HG02623 (cell line): ENCODE data around the gene DGAT2.

Experiments
- ATAC-seq: cut with Tn5 transposase; IDR thresholded peaks from one replicate; pipeline ENCODE4 v1.9.1; 2021; ENCODE audit warnings: moderate library complexity; ENCODE audit not compliant: unreplicated experiment

DGAT2 gene

DNA sequence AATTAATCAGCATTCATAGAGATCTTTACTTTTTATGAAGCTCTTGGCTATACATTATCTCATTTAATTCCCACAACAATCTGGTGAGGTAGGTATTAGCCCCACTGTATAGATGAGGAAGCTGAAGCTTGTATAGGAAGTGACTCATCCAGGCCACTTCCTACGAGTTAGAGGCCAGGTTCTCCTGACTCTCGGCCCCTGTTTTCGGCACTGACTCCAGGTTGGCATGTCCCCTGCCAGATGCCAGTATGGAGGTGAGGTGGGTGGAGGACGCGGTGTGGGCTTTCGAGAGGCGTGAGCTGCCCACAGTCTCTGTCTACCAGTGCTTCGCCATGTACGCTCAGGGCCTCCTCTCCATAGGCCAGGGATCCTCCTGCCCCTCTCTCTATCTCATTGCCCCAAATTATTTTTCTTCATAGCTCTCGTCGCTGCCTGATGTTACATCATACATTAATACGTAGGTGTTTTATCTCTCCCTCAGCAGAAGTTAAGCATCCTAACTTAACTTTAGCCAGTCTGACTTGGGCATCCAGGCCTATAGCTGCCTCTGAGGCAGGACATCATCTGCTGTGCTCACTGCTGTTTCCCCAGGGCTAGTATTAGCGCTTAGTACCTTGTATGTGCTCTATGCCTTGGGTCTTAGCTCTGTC, 9.0 kb downstream of the DGAT2 start:
- ATAC-seq: no peak

DNA sequence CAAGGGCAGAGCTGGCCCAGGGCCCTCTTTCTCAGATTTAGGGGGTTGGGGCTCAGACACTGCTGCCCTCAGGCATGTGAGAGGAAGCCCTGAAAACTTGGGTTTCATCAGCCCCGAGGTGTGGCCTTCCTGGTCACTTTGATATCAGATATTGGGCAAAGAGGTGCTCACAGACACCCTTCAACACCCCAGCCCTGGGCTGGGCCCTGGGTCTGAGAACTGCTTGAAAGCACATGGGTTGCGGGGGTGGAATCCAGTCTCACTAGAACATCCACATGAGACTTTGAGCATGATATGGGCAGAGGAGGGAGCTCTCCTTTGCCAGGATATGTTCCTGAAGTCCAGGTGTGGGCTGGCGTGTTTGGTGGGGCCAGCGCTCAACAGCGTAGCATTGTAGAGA, 10.4 kb downstream of the DGAT2 start:
- ATAC-seq: no peak

DNA sequence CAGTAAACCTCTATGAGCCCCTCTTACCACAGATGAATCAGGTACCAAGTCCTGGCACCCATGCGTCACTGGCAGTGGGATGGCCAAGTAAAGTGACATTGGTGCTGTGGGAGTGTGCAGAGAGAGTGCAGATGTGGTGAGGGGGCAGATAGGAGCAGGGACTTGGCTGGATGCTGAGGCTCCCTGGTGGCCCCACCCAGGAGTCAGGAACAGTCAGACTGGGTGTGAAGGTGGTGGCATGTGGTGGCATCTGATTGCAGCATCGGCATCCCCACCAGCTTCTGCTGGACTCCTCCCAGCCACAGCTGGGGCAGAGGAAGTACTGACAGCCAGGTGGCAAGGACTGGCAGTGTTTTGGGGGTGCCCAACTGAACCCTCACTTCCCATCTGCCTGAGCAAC, 11.4 kb downstream of the DGAT2 start:
- no peak for ATAC-seq

DNA sequence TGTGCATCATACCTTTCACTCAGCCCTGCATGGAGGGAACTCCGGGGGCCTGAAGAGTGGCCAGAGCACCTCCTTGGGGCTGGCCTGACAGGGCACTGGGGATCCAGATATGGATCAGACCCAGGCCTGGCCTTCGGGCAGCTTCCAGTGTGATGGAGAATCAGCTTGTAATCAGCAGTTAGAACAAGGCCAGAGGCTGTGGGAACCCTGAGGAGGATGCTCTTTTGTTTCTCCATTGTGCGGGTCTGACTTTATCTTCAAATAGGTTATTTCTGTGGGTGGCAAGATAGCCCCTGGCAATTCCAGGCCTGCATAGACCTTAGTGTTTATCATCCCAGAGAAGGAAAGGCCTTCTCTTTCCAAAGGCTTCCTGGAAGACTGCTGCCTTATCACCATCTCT, 12.3 kb downstream of the DGAT2 start:
- ATAC-seq: no peak

DNA sequence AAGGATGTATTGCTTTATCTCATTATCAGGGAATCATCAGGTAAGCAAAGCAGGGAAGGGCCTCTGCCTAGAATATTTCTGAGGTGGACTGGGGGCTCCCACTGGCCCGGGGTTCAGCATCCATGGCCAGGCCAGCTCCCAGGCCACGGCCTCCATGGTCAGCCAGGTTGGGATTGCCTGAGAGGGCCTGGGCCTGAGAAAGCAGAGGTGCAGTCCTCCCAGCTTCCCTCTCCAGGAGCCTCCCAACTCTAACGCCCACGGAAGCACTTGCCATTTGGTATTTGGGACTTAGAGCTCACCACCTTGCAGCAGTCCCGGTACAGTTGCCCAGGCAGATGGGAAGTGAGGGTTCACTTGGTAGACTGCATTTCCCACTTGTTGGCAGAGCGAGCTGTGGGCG, 12.7 kb downstream of the DGAT2 start:
- no peak for ATAC-seq

DNA sequence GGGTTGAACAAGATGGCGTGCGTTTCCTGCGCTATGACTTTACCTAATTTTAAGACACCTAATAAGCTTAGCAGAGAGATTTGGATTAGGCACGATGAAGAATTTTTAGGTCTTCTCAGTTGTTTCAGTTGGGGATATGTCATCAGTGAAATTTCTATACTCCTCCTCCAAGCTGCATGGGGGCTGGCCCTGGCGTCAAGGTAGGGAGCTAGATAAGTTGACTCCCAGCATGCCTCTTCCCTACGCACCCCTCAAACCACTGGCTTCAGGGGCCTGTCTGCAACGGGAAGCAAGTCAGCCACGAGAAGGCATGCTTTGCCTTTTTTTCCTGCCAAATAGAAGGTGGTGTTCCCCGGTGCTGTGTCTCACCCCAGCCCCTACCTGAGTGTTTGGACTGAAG, 13.3 kb downstream of the DGAT2 start:
- no peak for ATAC-seq

DNA sequence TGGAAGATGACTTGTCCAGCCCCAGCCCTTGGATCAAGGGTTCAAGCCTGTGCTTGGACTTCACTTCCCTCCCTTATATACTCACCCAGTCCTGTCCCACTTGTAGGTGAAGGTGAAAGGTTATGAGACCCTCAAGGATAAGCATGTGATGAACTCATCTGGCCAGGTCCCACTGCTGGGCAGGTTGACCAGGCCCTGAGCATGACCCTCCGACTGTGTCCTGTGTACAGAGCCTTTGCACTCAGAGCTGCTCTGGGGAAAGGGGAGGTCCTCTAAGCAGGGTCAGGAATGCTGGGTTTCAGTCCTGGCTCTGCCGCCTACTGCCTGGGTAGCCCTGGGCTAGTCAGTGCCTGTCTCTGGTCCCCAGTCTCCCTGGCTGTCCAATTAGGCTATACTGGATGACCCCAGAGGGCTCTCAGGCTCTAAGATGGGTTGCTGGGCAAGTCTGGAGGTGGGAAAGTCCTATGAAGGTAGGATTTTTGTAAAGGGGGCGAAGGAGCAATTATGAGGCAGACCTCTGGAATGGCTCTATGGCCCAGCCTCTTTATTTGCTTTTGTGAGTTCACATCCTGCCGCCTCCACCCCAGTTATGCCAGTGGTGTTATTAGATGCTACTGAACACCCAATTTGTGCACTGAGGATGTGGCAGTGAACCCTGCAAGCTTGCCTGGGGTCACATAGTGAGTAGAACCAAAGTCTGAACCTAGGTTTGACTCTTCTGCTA, 14.1 kb downstream of the DGAT2 start:
- no peak for ATAC-seq

DNA sequence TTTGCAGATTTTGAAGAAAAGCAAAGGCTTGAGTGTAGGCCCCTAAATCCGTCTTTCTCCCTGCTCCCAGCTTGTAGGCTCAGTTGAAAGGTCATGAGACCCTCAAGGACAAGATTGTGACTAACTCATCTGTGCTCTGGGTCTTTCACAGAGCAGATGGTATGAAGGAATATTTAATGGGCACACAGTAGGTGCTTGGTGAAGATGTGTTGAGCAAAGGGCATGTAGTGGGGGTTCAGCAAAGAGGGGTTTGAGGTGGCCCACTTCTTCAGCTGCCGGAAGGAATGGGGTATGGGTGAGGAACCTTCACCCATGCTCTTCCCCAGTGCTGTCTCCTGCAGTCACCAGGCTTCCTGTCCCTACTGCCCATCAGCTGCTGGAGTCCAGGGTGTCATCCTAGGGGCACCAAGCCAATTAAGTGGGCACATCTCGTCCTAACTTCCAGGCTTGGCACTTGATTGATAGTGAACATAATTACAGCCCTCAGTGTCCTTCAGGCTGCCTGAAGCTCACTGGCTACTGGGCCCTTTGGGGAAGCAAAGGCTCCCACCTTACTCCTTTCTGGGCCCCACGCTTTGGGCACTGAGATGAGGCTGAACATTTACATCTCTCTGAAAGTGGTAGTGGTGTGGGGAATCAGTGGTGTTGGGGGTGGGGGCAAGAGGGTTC, 15.0 kb downstream of the DGAT2 start:
- ATAC-seq: no peak

DNA sequence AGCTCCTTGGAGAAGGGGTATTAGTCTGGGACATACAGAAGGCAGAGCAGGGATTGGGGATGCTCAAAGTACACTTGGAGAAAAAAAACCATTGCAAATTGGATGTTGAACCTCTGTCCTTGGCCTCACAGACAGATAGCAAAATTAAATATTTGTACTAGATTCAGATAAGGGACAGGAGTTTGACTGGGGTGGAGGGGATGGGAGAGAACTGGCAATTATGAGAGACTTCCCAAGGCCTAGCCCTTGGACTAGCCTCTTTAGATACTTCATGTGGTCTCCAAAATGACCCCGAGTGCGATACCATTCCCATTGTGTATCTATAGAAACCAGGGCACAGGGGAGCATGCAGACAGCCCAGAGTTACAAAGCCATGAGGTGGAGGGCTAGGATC, 15.5 kb downstream of the DGAT2 start:
- ATAC-seq: no peak

DNA sequence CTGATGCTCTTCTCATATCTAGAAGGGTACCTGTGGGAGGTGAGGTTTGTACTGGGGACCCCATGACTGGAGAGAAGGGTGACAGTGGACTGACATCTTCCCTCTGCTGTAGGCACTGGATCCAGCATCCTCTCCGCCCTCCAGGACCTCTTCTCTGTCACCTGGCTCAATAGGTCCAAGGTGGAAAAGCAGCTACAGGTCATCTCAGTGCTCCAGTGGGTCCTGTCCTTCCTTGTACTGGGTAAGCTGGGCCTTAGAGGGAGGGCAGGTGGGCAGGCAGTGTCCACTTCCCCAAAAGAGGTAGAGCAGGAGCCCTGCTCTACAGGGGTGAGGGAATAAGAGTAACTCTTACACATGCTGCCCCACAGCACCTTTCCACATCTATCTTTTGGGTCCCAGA, 15.9 kb downstream of the DGAT2 start:
- no peak for ATAC-seq

DNA sequence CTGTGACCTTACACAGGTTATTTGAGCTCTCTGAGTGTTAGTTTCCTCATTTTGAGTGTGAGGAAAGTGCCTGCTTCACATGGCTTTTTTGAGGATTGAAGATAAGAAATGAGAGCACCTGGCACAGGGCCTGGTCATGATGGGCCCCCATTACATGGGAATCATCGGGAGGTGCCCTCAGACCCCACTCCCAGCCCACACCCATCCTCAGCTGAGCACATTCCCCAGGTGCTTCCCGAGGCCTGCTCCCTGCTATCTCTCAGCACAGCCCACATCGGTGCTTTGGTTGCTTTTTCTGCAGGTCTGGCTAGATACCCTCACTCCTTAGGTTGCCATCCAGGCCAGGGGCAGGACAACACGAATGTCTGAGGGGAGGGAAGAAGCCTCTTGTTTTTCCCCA, 16.6 kb downstream of the DGAT2 start:
- ATAC-seq: no peak

DNA sequence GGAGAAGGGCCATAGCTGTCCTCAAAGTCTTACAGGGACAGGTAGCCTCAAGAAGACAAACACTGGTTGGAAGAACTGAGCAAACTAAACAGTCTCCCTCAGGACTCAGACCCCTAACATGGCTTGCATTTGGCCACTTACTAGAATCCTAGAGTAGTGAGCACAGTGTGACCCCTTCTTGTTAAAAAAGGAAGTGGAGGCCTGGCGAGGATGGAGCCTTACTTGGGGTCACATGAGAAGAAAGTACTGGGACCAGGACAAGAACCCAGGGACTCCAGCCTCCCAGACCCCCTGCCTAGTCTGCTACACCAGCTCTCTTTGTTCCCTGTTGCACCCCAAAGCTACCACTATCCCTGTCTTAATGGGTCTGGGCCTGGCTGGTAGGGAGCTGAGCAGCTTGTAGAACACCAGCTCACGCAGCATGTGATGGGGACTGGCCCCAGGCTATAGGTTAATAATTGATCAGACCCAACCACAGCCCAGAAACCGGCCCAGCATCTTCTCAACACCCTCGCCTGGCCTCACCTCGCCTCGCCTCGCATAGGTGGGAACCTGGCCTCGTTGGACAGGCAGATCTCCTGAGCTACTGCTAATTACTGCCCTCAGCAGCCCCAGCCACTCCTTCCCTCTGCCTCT, 17.6 kb downstream of the DGAT2 start:
- ATAC-seq: no peak

DNA sequence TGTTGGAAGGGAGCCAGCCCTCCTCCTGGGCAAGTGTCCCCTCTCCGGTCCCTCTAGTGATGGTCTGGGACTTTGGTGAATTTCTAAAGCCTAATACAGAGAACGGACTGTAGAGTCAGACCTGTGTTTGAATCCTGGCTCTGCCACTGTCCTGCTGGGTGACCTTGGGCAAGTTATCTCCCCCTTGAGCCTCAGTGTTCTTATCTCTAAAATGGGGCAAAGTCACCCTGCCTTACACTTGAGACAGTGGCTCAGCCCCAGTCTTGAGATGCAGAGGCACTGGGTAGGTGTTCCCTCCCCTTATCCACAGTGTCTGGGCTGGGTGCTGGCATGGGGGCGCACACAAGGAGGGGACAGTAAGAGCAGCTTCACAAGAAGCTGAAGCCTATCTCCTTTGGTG, 20.9 kb downstream of the DGAT2 start:
- ATAC-seq: no peak

DNA sequence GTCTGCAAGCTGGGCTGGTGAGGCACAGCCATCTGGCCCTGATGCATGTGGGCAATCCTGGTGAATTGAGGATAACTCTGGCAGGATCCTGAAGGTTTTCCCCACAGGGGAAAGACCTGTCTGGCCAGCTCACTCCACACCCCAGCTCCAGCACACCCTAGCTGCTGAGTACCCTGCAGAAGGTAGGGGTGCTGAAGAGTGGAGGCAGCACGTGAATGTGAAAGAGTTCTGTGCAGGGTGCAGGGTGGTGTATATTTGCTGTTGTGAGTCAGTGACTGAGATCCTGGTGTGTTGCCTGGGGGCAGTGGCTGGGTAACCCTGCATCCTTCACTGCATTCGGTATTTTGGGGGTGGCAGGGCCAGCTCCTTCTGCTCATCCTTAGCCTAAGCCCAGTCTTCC, 22.4 kb downstream of the DGAT2 start:
- no peak for ATAC-seq

DNA sequence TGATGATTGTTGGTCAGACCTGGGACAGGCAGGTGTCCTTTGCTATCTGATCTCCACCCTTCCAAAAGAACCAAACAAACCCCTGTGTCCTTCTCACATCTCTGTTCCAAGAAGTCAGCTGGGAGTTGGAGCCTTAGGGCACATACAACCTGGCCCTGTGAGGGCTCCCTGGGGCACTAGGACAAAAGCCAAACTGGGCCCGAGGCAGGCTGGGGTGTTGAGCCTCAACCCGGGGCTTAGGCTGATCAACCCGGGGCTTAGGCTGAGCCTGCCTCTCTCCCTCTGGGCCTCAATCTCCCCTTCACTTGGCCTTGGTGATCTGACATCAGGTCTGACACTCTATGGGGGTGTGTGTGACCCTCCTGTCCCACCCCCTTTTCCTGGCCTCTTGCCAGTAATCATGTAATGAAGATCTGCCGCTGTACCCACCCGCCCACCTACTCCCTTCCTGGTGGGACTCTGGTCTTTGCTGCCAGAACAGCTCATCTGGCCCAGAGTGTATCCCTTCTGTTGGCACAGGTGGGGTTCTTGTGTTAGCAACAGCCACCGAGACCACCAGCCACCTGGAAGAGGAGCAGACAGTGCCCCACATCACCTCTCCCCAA, 23.7 kb downstream of the DGAT2 start:
- no peak for ATAC-seq

DNA sequence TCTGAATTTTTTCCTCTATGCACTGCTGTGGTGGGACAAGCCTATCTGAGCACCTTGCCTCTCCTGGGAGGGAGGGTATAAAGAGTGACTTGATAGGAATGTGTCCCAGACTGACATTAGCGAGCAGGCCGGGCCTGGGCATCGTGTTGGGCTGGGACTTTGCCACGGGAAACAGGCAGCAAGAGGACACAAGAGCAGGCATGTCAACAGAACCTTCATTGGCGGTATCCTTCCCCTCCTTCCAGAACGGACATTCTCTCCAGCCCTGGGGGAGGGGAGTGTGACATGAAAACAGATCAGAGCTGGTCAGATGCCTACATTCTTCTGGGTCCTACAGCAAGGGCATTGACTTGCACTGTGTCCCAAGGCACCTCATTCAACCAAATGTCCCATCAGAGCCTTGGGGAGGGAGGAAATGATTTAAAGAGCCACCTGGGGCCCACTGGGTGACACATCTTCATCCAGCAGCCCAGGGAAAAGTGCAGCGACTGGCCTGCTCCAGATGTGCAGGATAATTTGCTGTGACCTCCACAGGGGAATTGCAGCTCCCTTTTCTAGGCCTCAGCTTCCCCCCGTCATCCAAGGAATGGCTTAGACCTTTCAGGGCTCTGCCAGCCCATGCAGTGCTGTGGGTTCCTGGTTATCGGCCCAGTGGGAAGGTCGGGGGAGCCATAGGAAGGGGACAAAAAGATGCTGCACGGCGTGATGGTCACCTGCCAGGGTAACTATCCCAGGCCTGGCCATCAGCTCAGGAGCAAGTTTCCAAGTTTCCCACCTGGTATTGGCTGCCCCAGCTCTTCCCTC, 24.6 kb downstream of the DGAT2 start:
- no peak for ATAC-seq

DNA sequence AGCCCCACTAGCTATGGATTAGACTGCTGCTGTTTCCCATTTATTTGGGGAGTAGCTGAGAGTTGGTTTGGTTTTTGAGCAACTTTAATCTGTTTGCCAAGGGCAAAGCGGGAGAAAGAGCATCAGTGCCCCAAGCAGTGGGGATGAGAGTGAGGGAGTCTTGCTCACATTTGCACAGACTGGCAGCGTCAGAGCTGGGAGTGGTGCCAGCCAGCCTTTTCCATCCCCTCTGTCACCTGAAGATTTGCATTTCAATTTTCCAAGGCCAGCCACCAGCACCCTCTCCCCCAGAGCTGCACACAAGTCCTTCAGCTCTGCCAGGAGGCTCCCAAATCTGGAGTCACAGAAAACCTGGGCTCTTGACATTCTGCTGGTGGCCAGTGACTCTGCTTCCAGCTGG, 25.4 kb downstream of the DGAT2 start:
- ATAC-seq: no peak

DNA sequence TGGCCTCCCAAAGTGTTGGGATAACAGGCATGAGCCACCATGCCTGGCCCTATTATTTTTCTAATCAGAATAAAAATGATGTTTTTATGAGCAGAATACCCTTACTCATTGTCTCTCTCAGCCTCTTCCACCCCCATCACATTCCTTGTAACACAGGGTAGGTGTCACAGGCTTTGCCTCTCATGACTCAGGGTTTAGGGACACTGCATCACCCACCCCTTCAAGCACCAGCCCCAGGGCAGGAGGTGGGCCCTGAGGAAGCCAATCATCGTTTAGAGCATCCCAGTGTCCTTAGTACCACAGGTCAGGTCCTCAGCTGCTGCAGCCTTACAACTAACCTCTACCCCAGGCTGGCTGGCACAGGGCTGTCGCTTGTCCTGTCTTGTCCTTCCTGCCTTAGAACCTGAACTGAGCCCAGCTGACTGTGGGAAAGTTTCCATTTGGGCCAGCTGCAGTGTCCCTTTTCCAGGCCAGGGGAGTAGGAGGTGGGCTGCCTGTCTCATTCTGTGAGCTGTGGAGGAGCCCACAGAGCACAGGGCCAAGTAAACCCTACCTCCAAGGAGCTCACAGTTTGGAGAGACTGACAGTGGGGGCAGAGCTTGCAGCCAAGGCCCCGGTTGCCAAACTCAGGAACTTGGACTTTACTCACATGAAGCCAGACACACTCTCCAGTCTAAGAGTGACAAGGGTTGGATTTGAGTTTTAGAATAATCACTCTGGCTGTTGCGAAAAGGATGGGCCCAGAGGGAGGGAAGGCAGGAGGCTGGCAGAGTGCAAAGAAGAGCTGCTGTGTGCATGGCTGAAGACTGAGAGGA, 26.9 kb downstream of the DGAT2 start:
- ATAC-seq: no peak

DNA sequence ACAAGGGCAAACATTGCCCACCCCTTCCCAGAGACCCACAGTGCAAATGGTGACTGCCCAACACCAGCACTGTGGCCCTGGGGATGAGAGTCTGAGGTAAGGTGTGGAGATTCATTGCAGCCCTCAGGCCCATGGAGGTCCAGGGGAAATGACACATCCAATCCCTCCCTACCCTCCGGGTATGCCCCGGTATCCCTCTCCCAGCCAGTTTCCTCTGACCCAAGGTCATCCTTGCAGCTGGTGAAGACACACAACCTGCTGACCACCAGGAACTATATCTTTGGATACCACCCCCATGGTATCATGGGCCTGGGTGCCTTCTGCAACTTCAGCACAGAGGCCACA, 27.5 kb downstream of the DGAT2 start:
- no peak for ATAC-seq

DNA sequence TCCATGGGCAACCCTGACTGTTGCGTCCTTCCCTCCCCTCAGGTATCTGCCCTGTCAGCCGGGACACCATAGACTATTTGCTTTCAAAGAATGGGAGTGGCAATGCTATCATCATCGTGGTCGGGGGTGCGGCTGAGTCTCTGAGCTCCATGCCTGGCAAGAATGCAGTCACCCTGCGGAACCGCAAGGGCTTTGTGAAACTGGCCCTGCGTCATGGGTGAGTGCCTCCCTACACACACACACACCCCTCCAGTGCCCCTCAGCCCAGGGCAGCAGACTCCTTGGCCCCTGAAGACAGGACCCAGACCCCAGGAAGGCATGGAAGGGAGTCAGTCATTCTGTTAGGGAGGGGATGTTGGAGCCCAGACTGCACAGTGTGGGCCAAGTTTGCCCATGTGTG, 28.5 kb downstream of the DGAT2 start:
- ATAC-seq: no peak
